ENCODE results near the gene INO80B.

INO80B gene

DNA sequence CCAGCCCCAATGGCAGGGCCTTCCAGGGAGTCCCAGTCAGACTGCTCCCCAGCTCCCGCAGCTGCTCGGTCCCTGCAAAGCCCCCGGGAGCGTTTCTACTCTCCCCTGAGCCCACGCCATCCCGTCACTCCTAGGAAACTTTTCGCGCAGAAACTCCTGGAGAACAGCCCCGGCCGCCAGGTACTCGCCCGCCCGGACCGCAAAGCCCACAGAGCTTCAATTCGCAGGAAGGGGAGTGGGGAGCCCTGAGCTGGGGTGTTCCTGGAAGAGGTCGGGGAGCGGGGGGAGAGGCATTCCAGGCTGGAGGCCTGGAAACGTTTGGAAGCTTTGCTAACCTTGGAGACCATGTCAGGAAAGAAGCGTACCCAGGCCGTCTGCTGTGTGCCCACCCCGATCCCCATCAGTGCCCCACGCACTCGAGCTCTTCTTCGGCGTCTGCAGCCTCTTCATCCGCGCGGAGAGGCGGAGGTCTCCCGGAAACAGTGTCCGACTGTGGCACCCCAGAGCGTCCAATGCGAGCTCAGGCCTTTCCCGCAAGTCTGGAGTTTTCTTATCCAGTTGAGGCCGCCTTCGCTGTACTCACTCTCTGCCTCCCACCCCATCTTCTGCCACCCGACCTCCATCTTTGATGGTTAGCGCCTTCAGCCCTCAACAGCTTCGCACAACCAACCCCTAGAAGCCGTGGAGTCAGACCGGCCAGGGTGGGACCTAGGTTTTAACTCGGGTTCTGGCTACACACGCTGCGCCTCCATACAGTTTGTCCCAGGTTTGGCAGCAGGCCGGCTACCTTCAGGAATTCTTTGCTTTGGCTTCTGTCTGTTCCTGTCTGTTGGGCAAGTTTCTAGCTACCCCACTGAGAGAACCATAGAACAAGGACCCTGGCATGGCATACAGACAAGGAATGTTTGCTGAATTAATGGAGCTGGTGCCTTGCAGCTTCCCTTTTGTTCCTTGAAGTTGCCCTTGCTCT, 48.9 kb downstream of the INO80B start:
- DNase-seq: no peak

DNA sequence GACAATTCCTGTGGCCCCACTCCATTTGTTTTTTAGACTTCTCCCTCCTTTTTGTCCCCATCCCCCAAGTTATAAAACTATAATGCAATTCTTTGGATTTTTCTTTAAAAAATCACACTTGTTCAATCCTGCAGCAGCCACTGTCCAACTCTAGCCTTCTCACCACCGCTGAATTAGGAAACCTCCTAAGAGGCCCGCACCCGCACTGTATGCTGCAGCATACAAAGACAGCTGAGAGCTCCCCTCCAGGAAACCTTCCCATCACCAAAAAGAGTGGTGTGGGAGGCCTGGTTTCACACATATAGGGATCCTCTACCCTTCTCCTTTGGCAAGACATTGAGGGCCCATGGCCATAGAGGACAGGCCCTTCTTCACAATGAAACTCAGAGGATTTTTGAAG, 49.7 kb downstream of the INO80B start:
- DNase-seq: no peak

DNA sequence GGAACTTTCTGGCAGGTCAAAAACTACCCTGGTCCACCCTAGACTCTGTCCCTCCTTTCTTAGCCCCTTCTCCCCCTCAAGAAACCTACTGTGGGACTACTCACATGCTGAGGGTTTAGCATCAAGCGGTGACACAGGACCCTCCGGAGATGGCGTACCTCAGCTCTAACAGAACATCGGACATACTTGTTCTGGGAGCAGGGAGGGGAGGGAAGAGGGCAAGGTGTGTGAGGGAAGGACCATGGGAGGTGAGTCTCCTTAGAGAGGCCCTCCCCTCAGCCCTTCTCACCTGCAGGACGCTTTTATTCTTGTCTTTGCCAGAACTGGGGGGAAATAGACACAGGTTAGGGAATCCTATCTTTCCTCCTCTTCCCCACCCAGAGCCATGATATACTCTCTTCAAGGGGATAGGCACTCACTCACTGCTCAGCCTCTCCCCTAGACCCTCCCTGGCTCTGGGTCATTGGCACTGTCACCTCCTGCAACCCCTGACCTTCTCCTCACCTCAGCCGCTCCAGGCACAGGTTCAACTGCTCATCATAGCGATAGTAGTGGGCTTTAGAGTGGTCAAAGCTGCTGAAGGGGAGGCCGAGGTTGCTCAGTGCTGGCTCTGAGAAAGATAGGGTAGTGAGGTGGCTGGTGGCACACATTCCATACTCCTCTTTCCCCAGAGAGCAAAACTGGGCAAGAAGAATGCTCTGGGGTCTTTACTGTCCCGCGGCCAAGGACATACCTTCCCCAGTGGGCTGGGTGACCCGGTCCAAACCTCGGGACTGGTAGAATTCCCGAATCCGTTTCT, 50.8 kb downstream of the INO80B start:
- DNase-seq: no peak

DNA sequence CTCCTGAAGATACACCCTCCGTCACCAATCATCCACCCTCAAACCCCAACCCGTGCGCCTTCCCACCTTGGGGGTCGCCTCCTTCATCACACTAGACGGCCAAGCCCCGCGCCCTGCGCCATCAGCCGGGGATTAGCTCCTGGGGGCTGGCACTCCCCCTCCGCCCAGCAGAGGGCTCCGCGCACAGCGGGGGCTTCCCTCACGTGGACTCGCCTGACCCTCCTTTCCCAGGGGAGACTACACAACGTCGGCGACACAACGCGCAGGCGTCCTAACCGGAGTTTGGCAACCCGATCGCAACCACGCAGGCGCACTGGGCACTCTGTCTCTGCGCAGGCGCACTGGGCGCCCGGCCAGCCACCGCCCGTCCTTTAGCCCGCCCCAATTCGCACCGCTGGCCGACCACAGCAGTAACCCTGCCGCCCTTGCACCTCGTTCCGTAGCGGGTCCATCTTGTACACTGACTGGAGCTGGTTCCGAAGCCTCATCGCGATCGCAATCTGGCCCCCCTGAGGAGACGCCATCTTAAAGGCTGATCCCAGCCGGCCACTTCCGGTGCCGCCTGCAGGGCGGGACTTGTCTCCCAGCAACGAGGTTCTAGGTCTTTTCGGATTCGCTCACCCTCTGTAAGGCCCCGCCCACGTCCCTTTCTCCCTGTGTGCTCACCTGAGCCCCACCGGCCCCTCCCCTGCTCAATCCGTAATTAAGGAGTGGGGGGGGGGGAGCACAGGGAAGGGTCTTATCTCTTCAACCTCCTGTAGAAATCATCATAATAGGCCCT, 52.4 kb downstream of the INO80B start, which contains the start of gene PCGF1:
Gene PCGF1, minus strand, starts transcription at position 551 of the 781 bp plus-strand sequence. Its CDS starts 27 bp downstream, at position 524.
- DNase-seq: peak; percentile 95
